K562 (cell line): Measurements from ENCODE around the gene CORO6. TPM values are rescaled to one million over a fixed set of nuclear protein-coding genes. Genes with fewer than 3 reads are reported as not detected.

Experiments
- CHD2 ChIP-seq: IDR thresholded peaks from 2 replicates; pipeline ENCODE4 v1.6.1; 2011; ENCODE audit warnings: low read depth, low read length
- ESRRA ChIP-seq: fragments of 450-650 bp; IDR thresholded peaks from 2 replicates; pipeline ENCODE4 v1.6.1; 2014; ENCODE audit warnings: low read depth, mild to moderate bottlenecking, moderate library complexity, borderline replicate concordance
- IRF2 ChIP-seq: sonication (generic); formaldehyde crosslinking; IDR thresholded peaks from 2 replicates; pipeline ENCODE4 v1.8.1; 2022; ENCODE audit warnings: mild to moderate bottlenecking, missing genetic modification reagents
- LARP7 ChIP-seq: fragments of 450-650 bp; IDR thresholded peaks from 2 replicates; pipeline ENCODE4 v1.6.1; 2016
- MECOM ChIP-seq: fragments of 250-450 bp; sonication (Bioruptor Pico); IDR thresholded peaks from 2 replicates; pipeline ENCODE4 v1.8.0; 2022; ENCODE audit warnings: inconsistent platforms
- SMAD2 ChIP-seq: fragments of 150-350 bp; IDR thresholded peaks from 2 replicates; pipeline ENCODE4 v1.6.1; 2014; ENCODE audit warnings: low read depth, mild to moderate bottlenecking, low read length
- SMC3 ChIP-seq: conservative IDR thresholded peaks from 2 replicates; pipeline ENCODE4 v1.6.1; 2011; ENCODE audit warnings: low read depth, low read length, improper control_type of control experiment; ENCODE audit not compliant: insufficient read depth
- TFAM ChIP-seq: fragments of 250-450 bp; sonication (Bioruptor Pico); conservative IDR thresholded peaks from 2 replicates; pipeline ENCODE4 v1.5.0; 2021; ENCODE audit warnings: mild to moderate bottlenecking, moderate library complexity
- ZNF561 ChIP-seq: fragments of 450-650 bp; formaldehyde crosslinking; conservative IDR thresholded peaks from 2 replicates; pipeline ENCODE4 v1.4.0; 2020; ENCODE audit warnings: mild to moderate bottlenecking, moderate library complexity
- polyA plus RNA-seq, 8 experiments: library from polyadenylated mRNA; depleted of rRNA in 4 of 8; stranded (reverse) in 5 of 8; unstranded in 3 of 8; fragments of >200 nt; fragmentation: Nextera tagmentation in 2 of 8; fragmentation: Illumina TruSeq in 1 of 8; extraction: Ambion mirVana in 2 of 8; extraction: Trizol in 1 of 8; gene quantifications; 2 replicates each; pipeline versions ENCODE4 v1.2.1 to v1.2.3, GENCODE V29; 2011 to 2014; ENCODE audit warnings: inconsistent platforms in 1 of 8, missing spikeins in 1 of 8
- total RNA-seq, 7 experiments: library from RNA; depleted of rRNA in 6 of 7; stranded (reverse); fragments of >200 nt in 6 of 7; fragmentation: Illumina TruSeq in 2 of 7; extraction: Trizol in 2 of 7; gene quantifications; 2 replicates each; pipeline versions ENCODE4 v1.2.1 to v1.2.3, GENCODE V29; 2011 to 2021; ENCODE audit warnings: low replicate concordance in 1 of 7
- TF ChIP-seq, protein P1 (sequence below): sonication (generic); formaldehyde crosslinking; IDR thresholded peaks from 2 replicates; pipeline ENCODE4 v1.8.0; 2022; ENCODE audit warnings: missing genetic modification reagents, mild to moderate bottlenecking, borderline replicate concordance

The CORO6 gene
- total and polyA plus RNA-seq, 9 of the 15 experiments (the other 6 are each of a cell fraction or from before 2014, with no cell fraction given): 0.04 to 11.9 (median 2.4) TPM

DNA sequence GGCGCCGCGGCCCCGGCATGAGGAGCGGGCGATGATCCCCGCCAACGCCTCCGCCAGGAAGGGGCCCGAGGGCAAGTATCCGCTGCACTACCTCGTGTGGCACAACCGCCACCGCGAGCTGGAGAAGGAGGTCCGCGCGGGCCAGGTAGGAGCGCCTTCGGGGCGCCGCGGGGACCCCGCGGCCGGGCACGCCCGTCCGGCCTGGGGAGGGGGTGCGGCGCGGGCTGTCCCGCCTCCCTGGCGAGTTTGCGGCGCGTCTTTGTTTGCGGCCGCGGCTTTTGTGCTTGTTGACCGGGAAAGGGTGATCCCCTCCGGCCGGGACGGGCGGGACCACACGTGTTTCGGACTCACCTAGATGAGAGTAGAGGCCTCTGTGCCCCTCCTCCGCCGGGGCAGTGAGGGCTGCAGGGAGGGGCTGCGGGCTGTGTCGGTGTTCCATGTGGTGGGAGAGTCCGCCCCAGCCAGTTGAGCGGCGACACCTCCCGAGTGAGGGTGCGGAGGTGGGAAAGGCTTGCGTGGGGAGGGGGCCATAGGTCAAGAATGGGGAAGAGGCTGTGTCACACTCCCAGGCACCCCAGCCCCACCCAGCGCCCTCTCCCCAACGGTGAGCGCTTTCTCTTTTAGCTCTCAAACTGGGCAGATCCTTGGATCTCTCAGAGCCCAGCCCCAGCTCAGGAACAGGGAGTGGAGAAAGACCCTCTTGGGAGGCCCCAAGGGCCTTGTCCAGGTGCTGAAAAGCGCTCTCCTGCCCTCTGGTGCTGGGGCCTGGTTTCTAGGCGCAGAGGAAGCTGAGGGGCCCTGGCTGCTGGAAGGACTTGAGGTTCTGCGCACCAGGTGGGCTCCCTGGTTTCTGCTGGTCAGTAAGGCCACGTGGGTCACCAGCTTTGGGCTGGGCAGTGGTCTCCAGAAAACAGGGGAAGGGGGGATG, 28.9 kb downstream of the CORO6 start (continued):
- TF ChIP-seq SMC3 (0 out of 2 replicates have a peak, but pooled peaks have one; percentile 15), MECOM (0 out of 2 replicates have a peak, but pooled peaks have one; percentile 30), ZNF561 (CRISPR knock-in tag) (no peak), SMAD2 (no peak), ESRRA (no peak), TFAM (CRISPR knock-in tag) (no peak), LARP7 (no peak), IRF2 (CRISPR knock-in tag) (no peak; the same call in 1 of the 2 replicates), CHD2 (no peak)
- TF ChIP-seq, protein P1, sequence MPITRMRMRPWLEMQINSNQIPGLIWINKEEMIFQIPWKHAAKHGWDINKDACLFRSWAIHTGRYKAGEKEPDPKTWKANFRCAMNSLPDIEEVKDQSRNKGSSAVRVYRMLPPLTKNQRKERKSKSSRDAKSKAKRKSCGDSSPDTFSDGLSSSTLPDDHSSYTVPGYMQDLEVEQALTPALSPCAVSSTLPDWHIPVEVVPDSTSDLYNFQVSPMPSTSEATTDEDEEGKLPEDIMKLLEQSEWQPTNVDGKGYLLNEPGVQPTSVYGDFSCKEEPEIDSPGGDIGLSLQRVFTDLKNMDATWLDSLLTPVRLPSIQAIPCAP: peak; percentile 83; the same call in 1 of the 2 replicates
